Activated T-helper 1 cell treated with anti-CD3 and anti-CD28 coated beads, Interleukin-2, amount 50 U/mL, for 16 hours (primary cell): ENCODE results near the gene CCL11.

Experiments
- DNase-seq, 2 donors: peaks; one replicate each; pipeline ENCODE4 v3.0.0-alpha.2; 2020; ENCODE audit warnings: low read depth in 1 of 2, low spot score in 1 of 2

The CCL11 gene

DNA sequence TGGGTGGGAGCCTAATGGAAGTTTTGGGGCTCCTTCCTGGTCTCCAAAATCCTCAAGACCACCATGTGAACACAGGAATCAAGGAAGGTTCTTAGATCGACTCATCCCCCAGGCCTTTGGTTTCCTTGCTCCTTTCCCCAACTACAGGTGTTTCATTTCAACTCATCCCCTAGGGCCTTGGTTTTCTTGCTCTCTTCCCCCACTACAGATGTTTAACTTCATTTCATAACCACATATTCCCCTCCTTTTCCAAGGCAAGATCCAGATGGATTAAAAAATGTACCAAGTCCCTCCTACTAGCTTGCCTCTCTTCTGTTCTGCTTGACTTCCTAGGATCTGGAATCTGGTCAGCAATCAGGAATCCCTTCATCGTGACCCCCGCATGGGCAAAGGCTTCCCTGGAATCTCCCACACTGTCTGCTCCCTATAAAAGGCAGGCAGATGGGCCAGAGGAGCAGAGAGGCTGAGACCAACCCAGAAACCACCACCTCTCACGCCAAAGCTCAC lies at the start of gene CCL11:
TSS of gene CCL11 (plus strand) at position 457 of the 507 bp plus-strand sequence. CDS start 67 bp downstream, outside the sequence.
- no peak for DNase-seq

DNA sequence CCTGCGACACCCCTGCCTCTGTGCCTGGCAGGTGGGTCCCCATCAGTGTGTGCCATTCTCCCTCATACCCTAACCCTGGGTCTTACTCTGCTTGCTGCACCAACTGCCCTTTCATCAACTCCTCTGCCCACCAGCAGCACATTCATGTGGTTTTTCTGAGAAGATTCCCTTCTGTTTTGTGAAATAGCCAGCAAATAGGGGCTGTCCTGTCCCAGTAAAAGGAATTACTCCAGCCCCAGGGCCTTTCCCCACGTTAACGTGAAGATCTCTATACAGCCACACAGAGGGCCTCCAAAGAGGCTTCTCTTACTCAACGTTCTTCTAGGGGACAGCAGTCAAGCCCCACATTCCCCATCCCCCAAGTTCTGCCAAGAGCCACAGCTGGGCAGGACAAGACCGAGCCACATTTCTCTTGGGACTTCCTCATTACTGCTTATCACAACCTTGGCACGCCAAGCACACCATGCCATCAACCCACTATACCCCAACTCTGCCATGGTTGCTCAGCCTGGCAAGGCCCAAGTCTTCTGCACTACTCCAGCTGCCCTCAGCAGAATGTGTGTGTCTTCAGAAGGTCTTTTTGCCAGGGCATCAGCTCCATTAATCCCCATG lies 49.2 kb upstream of the CCL11 start:
- DNase-seq, result no peak

DNA sequence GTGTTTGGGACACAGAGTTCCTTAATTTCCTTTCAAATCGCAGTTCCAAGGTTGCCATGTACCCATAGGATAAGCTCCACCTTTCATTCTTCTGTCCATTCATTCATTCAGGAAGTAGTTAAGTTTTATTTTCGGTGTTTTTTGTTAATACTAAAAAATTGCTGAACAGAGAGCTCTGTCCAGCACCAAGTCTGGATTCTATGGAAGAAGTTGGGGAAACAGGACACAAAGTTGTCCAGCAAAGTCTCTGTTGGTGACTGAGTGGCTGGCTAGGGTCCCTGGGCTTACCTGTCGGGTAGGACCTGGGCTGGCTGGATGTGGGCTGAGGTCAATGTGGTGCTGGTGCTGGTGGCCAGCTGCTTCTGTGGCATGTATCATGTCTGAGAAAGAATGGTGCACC lies 48.1 kb upstream of the CCL11 start:
- no peak for DNase-seq

DNA sequence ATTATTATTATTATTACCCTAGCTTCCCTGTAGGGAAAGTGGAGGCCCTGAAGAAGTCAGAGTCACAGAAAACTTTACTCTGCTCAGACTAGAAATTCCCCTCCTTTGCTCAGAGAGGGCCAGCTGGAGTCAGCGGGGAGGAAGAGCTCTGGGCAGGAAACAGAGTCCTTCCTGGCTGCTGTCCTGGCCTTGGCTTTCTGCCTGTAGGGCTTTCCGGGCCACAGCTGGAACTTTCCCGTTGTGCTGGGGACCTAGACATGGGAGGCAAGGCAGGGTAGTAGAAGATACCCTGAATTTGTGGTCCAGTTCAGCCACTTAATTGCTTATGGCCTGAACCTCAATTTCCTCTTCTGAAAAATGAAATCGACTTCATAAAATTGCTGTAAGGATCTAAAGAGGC lies 44.5 kb upstream of the CCL11 start:
- DNase-seq, result no peak

DNA sequence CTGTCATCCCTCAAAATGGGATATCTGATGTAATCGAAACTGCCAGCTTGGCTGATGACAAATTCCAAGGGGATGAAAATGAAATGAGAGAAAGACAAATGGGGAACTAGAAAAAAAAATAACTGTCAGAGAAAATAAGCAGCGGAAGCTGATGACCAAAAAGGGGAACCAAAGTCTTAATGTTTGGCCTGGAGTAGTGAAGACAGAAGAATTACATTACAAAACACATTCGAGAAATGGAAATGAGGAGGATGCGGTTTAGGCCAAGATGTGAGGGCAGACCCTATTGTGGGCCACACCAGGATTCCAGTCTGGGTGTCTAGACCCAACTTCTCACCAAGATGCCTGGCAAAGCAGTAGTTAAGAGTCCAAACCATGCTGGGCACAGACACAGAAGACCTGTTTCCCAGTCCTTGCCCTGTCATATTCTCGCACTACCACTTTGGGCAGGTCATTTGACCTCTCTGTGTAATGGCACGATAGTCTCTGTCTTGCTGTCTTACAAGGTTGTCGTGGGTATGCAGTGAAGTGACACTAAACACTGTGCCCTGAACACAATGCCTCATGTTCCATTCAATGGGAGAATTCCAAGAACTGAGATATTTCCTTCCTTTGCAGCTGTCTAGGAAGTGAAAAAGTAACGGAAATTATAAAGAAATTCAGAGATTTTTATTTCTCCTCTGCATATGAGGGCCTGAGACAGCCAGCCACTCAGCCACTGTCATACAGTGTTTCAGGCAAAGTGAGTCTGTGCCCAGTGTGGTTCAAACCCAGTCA lies 42.8 kb upstream of the CCL11 start:
- no peak for DNase-seq

DNA sequence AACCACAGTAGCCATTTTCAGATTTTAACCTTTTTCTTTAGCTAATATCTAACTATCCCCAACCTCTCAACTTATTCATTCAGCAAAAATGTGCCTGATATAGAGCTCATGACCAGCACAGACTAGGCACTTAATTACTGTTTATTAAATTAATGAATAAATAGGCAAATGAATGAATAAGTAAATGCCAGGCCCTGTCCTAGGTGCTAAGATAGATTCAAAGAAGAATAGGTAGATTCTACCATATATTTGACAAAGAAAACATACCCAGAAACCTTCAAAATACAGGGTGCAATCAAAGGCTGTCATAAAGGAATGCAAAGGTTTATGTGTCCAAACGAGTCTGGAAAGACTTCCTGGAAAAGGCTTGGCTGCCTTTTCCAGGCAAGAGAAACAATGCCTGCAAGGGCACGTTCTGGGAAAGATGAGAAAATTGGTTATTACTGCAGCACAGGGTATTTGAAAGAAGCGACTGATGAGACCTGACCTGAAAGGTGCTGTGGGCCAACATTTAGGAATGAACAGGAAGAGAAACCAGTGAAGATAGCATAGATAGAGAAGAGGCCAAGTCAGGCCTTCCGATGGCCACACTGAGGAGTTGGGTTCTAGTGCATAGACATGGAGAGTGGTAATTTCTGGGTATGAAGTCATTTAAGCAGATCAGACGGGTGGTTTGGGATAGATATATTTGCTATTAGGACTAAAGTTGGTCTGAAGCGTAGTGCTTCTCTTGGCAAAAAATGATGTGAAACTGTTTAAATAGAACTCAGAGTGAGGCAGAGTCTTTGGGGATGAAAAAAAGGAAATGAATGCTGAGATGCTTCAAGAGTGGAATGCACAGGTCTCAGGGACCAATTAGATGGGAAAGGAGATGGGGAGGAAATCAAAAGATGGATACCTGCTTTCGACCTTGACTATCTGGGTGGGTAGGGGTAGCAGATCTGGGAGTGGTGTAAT lies 41.9 kb upstream of the CCL11 start:
- DNase-seq, result no peak

DNA sequence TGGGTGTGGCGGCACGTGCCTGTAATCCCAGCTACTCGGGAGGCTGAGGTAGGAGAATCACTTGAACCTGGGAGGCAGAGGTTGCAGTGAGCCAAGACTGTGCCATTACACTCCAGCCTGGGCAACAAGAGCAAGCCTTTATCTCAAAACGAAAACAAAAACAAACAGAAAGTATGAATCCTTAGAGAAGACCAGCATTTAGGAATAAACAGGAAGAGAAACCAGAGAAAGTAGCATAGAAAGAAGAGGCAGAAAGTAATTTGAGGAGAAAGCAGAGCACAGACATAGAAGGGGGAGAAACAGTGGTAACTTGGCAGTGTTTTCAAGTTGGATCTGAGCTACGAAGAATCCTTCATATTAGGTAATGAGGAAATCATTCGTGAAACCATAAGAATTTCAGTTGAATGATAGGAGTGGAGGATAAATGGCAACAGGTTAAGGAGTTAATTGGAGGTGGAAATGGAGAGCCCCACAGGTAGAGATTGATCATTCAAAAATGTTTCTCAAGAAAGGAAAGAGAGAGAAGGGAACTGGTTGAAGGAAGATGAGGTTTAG lies 40.1 kb upstream of the CCL11 start:
- no peak for DNase-seq

DNA sequence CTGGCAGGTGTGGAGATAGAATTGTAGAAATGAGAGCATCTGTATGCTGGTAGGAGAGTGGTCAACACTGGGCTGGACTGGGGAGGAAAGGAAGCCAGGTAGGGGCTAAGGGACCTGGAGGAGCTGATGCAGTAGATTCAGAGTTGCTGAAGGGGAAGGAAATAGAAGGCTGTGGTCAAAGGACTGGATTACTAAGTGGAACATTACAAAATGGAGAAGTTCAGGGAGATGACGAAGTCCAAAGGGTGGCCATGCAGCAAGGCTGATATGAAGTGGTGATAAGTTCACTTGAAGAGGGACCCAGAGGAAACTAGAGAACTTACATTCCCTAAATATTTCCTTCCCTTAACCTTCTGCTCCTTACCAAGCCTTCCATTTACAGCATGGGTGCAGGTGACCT lies 39.1 kb upstream of the CCL11 start:
- no peak for DNase-seq

DNA sequence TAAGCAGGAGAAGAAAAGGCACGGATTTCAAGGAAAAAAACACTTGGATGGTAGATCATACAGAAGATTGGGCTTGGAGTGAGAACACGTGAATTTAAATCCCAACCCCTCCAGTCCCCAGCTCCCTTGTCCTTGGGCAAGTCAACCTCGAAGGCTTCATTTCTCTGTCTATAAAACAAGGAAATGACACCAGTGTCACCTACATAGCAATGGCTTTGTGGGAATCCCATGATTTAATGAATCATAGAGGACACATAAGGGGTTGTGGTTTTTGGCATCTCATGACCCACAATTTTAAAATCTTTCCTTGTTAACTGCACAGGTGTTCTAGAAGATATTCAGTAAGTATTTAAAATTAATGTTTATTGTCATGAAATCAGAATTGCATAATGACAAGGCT lies 38.7 kb upstream of the CCL11 start:
- no peak for DNase-seq

DNA sequence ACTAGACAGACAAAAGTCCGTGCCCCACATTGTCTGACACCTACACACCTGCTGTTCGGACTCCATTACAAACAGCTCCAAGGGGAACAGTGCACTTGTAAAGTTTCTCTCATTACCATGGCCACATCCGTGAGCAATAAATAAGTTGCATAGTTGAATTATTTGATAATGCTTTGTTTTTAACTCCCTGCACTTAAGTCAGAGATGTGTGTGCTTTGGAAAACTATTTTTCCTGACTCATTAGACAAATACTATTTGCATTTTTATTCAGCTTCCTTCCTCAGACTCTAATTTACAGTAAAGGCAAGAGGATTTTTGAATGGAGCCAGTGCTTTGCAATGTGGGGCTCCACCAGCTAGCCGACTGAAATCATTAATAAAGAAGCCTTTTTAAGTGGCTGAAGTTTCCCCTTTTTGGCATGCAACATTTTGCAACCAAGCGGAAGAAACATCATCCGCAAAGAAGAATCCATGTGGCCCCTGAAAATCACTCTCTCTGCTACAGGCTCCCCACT lies 37.0 kb upstream of the CCL11 start:
- DNase-seq, result no peak

DNA sequence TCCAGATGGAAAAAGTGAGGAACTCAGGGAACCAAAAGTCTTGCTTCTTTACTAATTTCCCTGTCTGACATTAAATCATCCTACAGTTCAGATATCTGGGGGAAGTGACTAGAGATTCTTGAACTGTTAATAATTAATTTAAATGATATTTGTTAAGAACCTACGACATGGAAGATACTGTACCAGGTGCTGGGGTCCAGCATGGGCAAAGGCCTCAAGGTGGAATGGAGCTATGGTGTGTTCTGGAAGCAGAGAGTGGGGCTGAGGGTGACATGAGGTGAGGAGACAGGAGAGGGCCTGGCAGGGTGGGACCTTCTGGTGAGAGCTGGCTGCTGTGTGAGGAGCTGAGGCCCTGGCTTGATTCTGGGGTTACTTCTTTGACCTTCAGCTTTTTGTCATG lies 36.5 kb upstream of the CCL11 start:
- no peak for DNase-seq

DNA sequence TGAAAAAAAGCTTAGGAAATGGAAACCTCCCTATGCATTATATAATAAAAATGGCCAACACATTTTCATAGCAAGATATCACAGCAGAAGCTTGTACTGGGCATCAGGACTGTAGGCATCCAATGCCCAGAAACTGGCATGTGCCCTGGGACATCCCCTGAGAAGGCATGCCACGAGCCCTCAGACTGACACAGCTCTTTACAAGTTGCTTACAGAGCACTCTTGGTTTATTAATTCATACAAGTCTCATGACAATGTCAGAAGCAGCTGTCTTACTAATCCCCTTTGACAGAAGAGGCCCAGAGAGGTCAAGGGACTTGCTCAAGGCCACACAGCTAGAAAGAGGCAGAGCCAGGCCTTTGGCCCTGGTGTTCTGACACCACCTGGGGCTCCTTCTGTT lies 36.1 kb upstream of the CCL11 start:
- no peak for DNase-seq

DNA sequence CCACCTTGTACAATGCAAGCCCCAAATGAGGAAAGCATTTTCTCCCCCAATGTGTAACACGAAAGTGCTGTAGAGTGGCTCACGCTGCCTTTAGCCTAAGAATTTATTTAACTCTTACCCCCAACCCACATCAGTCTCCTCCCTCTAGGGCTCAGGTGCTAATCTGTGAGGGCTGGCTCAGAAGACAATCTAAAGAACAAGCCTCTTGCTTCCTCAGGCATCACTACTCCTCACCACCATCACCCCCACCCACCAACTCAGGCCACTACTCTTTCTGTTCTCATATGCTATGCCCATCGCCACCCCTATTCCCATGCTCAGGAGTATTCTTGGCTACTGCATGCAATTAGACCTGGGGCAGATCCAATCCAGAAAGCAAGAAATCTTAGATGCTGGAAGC lies 34.4 kb upstream of the CCL11 start:
- no peak for DNase-seq

DNA sequence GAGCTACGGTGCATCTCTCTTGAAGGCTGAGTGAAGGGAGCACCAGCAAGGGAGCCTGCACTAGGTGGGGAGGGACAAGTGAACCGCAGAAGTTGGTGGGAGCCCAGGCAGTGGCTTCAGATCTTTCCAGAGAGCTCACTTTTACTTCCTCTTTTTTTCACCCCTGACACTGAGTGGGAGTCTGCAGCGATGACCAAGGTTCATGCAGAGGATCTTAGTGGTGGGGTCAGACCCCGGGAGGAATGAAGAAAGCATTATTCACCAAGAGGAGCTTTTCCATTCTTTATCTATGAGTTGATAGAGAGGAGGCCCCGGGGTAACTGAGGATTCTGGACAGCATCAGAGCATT lies 33.5 kb upstream of the CCL11 start:
- no peak for DNase-seq

DNA sequence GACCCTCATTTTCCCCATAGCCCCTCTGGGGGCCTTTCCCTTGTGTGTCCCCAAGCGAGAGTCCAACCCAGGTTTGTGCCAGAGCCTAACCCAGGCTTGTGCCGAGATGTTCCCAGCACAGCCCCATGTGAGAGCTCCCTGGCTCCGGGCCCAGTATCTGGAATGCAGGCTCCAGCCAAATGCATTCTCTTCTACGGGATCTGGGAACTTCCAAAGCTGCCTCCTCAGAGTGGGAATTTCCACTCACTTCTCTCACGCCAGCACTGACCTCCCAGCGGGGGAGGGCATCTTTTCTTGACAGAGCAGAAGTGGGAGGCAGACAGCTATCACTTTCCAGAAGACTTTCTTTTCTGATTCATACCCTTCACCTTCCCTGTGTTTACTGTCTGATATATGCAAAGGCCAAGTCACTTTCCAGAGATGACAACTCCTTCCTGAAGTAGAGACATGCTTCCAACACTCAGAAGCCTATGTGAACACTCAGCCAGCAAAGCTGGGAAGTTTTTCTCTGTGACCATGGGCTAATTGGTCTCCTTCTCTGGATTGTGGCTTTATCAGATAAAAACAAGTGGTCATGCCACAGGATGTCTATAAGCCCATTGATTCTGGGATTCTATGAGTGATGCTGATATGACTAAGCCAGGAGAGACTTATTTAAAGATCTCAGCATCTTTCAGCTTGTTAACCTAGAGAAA lies 33.0 kb upstream of the CCL11 start:
- no peak for DNase-seq

DNA sequence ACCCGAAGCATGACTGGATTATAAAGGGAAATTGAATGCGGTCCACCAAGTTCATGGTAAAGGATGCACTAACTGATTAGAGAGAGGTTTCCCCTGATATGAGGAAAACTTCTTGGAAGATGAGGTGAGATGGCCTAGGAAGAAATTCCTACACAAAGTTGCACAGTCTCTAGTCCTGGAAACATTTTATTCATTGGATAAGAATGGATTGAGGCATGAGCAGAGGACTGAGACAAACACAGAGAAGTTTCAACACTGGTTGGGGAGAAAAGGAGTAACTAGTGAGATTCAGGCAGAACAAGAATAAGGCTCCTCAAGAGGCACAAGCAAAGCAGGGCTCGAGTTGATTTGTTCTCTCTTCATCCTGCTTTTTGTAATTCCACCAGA lies 32.4 kb upstream of the CCL11 start:
- DNase-seq, result no peak

DNA sequence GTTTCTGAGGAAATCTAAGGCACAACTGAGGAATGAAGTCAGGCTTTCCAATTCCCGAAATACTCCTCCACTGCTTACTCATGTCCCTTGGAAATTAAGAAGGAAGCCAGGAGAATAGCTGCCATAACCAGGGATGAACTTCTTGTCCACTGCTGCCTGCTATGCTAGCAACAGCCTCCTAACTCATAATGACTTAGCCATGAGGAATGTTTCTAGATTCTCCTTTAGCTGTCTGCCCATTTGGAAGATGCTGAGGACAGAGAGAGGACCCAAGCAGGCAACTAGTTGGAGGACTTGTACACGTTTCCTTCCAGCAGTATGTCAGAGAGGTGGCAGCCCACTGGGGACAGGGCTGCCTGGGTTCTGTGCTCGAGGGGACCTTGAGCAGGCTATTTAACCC lies 31.4 kb upstream of the CCL11 start:
- DNase-seq, result no peak

DNA sequence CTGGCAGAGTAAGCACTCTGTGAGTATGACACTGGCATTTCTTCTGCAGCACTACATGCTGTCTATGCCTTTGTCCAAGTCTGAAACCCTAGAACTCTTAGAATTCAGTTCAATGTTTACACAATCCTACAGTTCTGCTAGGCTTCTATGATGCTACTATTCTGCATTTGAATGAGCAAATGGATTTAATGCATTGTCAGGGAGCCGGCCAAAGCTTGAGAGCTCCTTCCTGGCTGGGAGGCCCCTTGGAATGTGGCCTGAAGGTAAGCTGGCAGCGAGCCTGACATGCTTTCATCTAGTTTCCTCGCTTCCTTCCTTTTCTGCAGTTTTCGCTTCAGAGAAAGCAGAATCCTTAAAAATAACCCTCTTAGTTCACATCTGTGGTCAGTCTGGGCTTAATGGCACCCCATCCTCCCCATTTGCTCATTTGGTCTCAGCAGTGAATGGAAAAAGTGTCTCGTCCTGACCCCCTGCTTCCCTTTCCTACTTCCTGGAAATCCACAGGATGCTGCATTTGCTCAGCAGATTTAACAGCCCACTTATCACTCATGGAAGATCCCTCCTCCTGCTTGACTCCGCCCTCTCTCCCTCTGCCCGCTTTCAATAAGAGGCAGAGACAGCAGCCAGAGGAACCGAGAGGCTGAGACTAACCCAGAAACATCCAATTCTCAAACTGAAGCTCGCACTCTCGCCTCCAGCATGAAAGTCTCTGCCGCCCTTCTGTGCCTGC lies 30.7 kb upstream of the CCL11 start, which contains the start of gene CCL2:
TSS of gene CCL2 (plus strand) at position 635 of the 730 bp plus-strand sequence. CDS start at position 700, 65 bp downstream.
- no peak for DNase-seq

DNA sequence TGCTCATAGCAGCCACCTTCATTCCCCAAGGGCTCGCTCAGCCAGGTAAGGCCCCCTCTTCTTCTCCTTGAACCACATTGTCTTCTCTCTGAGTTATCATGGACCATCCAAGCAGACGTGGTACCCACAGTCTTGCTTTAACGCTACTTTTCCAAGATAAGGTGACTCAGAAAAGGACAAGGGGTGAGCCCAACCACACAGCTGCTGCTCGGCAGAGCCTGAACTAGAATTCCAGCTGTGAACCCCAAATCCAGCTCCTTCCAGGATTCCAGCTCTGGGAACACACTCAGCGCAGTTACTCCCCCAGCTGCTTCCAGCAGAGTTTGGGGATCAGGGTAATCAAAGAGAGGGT lies 30.2 kb upstream of the CCL11 start:
- DNase-seq, result no peak

DNA sequence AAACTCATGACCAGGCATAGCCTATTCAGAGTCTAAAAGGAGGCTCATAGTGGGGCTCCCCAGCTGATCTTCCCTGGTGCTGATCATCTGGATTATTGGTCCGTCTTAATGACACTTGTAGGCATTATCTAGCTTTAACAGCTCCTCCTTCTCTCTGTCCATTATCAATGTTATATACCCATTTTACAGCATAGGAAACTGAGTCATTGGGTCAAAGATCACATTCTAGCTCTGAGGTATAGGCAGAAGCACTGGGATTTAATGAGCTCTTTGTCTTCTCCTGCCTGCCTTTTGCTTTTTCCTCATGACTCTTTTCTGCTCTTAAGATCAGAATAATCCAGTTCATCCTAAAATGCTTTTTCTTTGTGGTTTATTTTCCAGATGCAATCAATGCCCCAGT lies 29.7 kb upstream of the CCL11 start:
- DNase-seq, result no peak
